Common myeloid progenitor, CD34-positive (primary cell): ENCODE measurements around the gene SLC4A9. TPM values are rescaled to one million over a fixed set of nuclear protein-coding genes. Genes with fewer than 3 reads are reported as not detected.
A peak's percentile ranks its signal among the peaks of the same experiment; 100 is the strongest.

Source experiments
- CTCF ChIA-PET: fragments of 350-600 bp; sonication (Branson Sonifier 250); formaldehyde crosslinking; loops from one replicate; lab custom pipeline; 2021; ENCODE audit warnings: antibody characterized with exemption; lab: Charles Lee
- POLR2A ChIA-PET: fragments of 350-600 bp; sonication (Branson Sonifier 250); formaldehyde crosslinking; loops from one replicate; lab custom pipeline; 2021; ENCODE audit warnings: antibody characterized with exemption; lab: Charles Lee
- DNase-seq, 3 donors: peaks; one replicate each; pipeline versions ENCODE4 v3.0.0 to v3.0.0-alpha.2; 2013
- H3K27ac ChIP-seq, 2 experiments: 1 replicate in 1 of 2; 2 replicates in 1 of 2; pipeline ENCODE4 v1.7.0; 2013; ENCODE audit warnings: inconsistent platforms in 2 of 2, low read length in 2 of 2, mild to moderate bottlenecking in 2 of 2, low read depth in 1 of 2, moderate library complexity in 1 of 2; ENCODE audit not compliant: severe bottlenecking in 2 of 2, insufficient read depth in 1 of 2, poor library complexity in 1 of 2
- H3K27me3 ChIP-seq, 5 experiments: replicated peaks in 2 of 5; 1 replicate in 3 of 5; 2 replicates in 2 of 5; pipeline versions ENCODE4 v1.6.1 to v1.7.0; 2013; ENCODE audit warnings: low read length in 4 of 5, mild to moderate bottlenecking in 2 of 5, moderate library complexity in 2 of 5, inconsistent platforms in 1 of 5; ENCODE audit not compliant: insufficient read depth in 5 of 5, control insufficient read depth in 4 of 5
- H3K36me3 ChIP-seq, 4 experiments: 1 replicate in 2 of 4; 2 replicates in 2 of 4; pipeline versions ENCODE4 v1.6.1 to v1.7.0; 2013; ENCODE audit warnings: low read length in 3 of 4, control low read depth in 1 of 4, mild to moderate bottlenecking in 1 of 4; ENCODE audit not compliant: control insufficient read depth in 4 of 4, insufficient read depth in 4 of 4
- H3K4me1 ChIP-seq, 4 experiments: 1 replicate in 3 of 4; 2 replicates in 1 of 4; pipeline versions ENCODE4 v1.6.1 to v1.7.1; 2013; ENCODE audit warnings: low read length in 3 of 4, mild to moderate bottlenecking in 3 of 4, control low read depth in 1 of 4, inconsistent platforms in 1 of 4, moderate library complexity in 1 of 4; ENCODE audit not compliant: control insufficient read depth in 4 of 4, insufficient read depth in 4 of 4; ENCODE audit errors: control extremely low read depth in 1 of 4
- H3K4me3 ChIP-seq, 7 experiments: 1 replicate in 4 of 7; 2 replicates in 3 of 7; pipeline versions ENCODE4 v1.5.1 to v1.7.0; 2013; ENCODE audit warnings: mild to moderate bottlenecking in 7 of 7, low read length in 6 of 7, moderate library complexity in 6 of 7, inconsistent platforms in 2 of 7, low read depth in 2 of 7, control low read depth in 1 of 7; ENCODE audit not compliant: insufficient read depth in 4 of 7, control insufficient read depth in 1 of 7; ENCODE audit errors: extremely low read depth in 1 of 7
- H3K9me3 ChIP-seq, 5 experiments: 1 replicate in 4 of 5; 2 replicates in 1 of 5; pipeline versions ENCODE4 v1.6.1 to v1.7.1; 2013; ENCODE audit warnings: low read length in 4 of 5, mild to moderate bottlenecking in 2 of 5, inconsistent platforms in 1 of 5, low read depth in 1 of 5, moderate library complexity in 1 of 5; ENCODE audit not compliant: control insufficient read depth in 4 of 5, insufficient read depth in 2 of 5; ENCODE audit errors: control extremely low read depth in 1 of 5
- WGBS: methylation state at CpG from one replicate; pipeline ENCODE4 v1.1.5; 2013; ENCODE audit not compliant: insufficient coverage; 5-methylcytosine and 5-hydroxymethylcytosine counted together
- polyA plus RNA-seq: library from polyadenylated mRNA; unstranded; fragments of 120-200 nt; gene quantifications from one replicate; pipeline ENCODE4 v1.2.1, GENCODE V29; 2013

Gene SLC4A9, protein sequence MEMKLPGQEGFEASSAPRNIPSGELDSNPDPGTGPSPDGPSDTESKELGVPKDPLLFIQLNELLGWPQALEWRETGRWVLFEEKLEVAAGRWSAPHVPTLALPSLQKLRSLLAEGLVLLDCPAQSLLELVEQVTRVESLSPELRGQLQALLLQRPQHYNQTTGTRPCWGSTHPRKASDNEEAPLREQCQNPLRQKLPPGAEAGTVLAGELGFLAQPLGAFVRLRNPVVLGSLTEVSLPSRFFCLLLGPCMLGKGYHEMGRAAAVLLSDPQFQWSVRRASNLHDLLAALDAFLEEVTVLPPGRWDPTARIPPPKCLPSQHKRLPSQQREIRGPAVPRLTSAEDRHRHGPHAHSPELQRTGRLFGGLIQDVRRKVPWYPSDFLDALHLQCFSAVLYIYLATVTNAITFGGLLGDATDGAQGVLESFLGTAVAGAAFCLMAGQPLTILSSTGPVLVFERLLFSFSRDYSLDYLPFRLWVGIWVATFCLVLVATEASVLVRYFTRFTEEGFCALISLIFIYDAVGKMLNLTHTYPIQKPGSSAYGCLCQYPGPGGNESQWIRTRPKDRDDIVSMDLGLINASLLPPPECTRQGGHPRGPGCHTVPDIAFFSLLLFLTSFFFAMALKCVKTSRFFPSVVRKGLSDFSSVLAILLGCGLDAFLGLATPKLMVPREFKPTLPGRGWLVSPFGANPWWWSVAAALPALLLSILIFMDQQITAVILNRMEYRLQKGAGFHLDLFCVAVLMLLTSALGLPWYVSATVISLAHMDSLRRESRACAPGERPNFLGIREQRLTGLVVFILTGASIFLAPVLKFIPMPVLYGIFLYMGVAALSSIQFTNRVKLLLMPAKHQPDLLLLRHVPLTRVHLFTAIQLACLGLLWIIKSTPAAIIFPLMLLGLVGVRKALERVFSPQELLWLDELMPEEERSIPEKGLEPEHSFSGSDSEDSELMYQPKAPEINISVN
- not detected for polyA plus RNA-seq

DNA sequence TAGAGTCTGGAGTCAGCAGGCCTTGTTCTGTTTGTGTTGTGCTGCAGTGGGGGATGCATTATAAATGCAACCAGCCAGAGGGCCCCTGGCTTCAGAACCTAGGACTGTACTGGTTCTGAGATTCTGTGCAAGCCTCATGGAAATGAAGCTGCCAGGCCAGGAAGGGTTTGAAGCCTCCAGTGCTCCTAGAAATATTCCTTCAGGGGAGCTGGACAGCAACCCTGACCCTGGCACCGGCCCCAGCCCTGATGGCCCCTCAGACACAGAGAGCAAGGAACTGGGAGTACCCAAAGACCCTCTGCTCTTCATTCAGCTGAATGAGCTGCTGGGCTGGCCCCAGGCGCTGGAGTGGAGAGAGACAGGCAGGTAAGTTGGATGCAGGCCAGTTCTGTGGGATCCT lies at the start of gene SLC4A9:
Gene SLC4A9, plus strand, starts transcription at position 94 of the 400 bp plus-strand sequence. Its CDS starts 43 bp downstream, at position 137.
- no peak within 1 kb of the TSS for H3K4me3 ChIP-seq

DNA sequence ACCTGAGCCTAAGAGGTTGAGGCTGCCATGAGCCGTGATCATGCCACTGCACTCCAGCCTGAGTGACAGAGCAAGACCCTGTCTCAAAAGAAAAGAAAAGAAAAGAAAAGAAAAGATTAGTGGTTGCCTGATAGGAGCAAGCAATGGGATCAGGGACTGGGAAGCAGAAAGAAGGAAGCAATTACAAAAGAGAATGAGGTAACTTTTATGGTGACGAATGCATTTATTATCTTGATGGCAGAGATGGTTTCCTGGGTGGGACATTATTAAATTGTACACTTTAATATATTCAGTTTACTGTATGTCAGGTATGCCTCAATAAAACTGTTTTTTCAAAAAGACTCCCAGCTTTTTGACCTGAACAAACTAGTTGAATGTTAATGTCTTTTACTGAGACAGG lies 49.6 kb upstream of the SLC4A9 start:
- Histone ChIP-seq H3K27ac (no peak overlapping the region), H3K36me3 (no peaks in the 10 kb centered on the region), H3K27me3 (no peaks in the 10 kb centered on the region), H3K9me3 (no peaks in the 10 kb centered on the region), H3K4me1 (peaks cover 2 to 15% (median 11%) of the 10 kb centered on the region in 4 experiments), H3K4me3 (no peak overlapping the region)
- 100% methylated on average over 1 of the region's 2 CpGs for WGBS
- no peak for DNase-seq
- ChIA-PET CTCF (interaction anchor here (1.1 to 2.2 kb wide), 3 partner anchors 18 to 36 kb away, joined by 3 to 6 read pairs (median 3); partner anchors contain the start of gene HBEGF), POLR2A (no interaction called here)

More for the DNA sequence above, at the start of gene SLC4A9:
- Histone ChIP-seq H3K36me3 (no peaks in the 10 kb centered on the region), H3K27me3 (peaks cover 0 to 3% (median 0%) of the 10 kb centered on the region in 5 experiments), H3K27ac (no peak within 1 kb of the TSS), H3K4me1 (peaks cover 0 to 10% (median 8%) of the 10 kb centered on the region in 4 experiments), H3K9me3 (no peaks in the 10 kb centered on the region)
- 93% methylated on average over 2 of the region's 2 CpGs for WGBS
- POLR2A ChIA-PET = interaction anchor here (0.6 kb wide), 2 partner anchors 16 to 120 kb away, joined by 4 to 5 read pairs; no protein-coding TSS in a partner anchor
- no peak for DNase-seq
- CTCF ChIA-PET = interaction anchor here (0.7 to 4.6 kb wide), 9 partner anchors 8 to 547 kb away, joined by 3 to 69 read pairs (median 3); partner anchors contain the start of gene HBEGF

DNA sequence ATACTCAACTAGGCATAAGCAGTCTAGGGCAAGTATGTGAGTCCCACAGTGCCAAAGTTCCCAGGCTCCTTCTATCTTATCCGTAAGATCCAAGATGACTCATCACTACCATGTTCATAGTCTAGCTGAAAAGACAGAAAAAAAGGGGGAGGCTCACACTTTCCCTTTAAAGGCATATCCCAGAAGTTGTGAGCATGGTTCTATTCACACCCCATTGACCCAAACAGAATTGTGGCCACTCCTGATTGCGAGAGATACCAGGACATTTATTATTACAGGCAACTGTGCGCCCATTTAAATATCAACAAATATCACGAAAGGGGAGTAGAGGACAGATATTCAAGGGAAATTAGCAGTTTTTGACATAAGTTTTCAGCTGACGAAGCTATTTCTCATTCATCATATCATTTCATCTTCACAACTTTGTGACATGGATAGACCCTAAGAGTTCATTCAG lies 49.0 kb upstream of the SLC4A9 start:
- Histone ChIP-seq H3K9me3 (no peaks in the 10 kb centered on the region), H3K36me3 (no peaks in the 10 kb centered on the region), H3K4me3 (no peak overlapping the region), H3K4me1 (peaks cover 2 to 15% (median 11%) of the 10 kb centered on the region in 4 experiments), H3K27ac (no peak overlapping the region), H3K27me3 (no peaks in the 10 kb centered on the region)
- ChIA-PET POLR2A (no interaction called here), CTCF (interaction anchor here (1.0 to 2.2 kb wide), 7 partner anchors 10 to 41 kb away, joined by 3 to 6 read pairs (median 3); partner anchors contain the start of gene HBEGF)
- no peak for DNase-seq
- 92% methylated on average over 2 of the region's 5 CpGs for WGBS

DNA sequence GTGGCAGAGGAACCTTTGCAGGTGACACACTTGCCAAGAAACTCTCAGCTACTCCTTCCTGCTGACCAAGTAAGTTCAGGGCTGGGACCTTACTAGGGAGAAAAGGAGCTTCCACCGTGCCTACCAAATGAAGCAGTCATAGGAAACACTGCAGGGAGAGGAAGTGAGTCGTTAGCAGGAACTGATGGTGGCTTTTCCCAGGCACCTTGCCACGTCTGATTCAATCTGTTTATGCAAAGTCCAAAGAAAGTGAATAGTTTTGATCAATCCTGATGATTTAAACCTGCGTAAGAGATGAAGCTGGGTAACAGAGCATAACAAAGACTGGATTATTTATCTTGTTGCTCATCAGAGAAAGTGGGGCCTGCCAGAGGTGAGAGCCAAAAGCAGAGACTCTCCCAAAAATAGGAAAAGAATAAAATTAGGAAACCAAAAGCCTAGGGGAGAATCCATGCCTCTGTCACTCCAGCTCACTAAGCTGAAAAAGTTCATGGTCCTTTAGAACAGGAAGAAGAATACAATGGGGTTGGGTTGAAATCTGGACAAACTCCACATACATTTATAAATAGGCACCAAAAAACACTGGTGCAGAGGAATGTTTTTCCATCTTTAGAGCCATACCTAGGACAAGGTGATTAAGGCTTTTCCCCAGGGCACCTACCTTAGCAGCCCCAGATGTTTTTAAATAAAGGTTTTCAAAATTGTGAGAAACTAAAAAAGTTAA lies 47.8 kb upstream of the SLC4A9 start:
- Histone ChIP-seq H3K4me1 (peaks cover 2 to 15% (median 11%) of the 10 kb centered on the region in 4 experiments), H3K36me3 (no peaks in the 10 kb centered on the region), H3K4me3 (peak overlapping the region in 3 of 7 experiments; percentile 7 to 26 (median 19)), H3K27me3 (no peaks in the 10 kb centered on the region), H3K27ac (no peak overlapping the region), H3K9me3 (no peaks in the 10 kb centered on the region)
- 8% methylated on average over 4 of the region's 4 CpGs for WGBS
- peak; percentile 18 to 30 (median 28) for DNase-seq
- ChIA-PET POLR2A (no interaction called here), CTCF (interaction anchor here (1.0 to 2.2 kb wide), 6 partner anchors 12 to 88 kb away, joined by 3 to 6 read pairs (median 4); no protein-coding TSS in a partner anchor)

DNA sequence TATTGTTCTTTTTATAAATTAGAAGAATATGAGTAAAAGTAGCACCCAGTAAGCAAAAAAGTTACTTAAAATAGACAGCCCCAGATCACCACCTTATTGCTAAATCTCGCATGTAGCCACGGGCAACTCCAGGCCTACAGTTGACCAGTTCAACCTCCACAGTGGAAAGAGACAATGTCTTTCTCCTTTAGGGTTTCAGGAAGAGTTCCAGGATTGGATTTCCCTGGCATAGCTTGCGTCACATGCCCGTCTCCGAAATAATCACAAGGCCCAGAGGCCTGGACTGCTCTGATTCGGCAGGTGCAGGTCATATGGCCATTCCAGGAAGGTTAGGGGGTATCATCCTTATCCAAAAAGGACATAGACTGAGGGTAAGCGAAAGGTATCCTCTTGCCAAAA lies 47.2 kb upstream of the SLC4A9 start:
- POLR2A ChIA-PET = no interaction called here
- Histone ChIP-seq H3K4me3 (no peak overlapping the region), H3K4me1 (peaks cover 2 to 15% (median 11%) of the 10 kb centered on the region in 4 experiments), H3K9me3 (no peaks in the 10 kb centered on the region), H3K27ac (no peak overlapping the region), H3K27me3 (no peaks in the 10 kb centered on the region), H3K36me3 (no peaks in the 10 kb centered on the region)
- WGBS = 96% methylated on average over 6 of the region's 7 CpGs
- CTCF ChIA-PET = interaction anchor here (1.3 to 1.8 kb wide), 4 partner anchors 11 to 89 kb away, joined by 3 to 4 read pairs (median 4); no protein-coding TSS in a partner anchor
- no peak for DNase-seq

DNA sequence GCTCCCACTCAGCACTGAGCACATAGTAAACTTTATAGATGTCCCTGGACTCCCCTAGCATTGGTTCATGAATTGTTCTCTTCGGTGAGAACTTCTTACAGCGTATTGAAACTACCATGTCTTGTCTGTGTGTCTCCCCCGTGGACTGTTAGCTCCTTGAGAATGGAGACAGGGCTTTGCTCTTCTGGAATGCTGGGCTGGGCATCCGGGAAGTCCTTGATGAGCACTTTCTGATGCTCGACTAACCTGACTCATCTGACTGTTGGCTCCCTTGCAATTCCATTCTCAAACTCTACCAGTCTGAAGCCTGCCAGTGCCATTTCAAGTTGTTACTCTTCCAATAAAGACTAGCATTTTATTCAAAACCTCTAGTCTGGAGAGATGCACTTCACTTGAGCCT lies 42.1 kb upstream of the SLC4A9 start:
- POLR2A ChIA-PET = no interaction called here
- Histone ChIP-seq H3K36me3 (no peaks in the 10 kb centered on the region), H3K9me3 (no peaks in the 10 kb centered on the region), H3K4me1 (peaks cover 0 to 16% (median under 1%) of the 10 kb centered on the region in 4 experiments), H3K4me3 (no peak overlapping the region), H3K27ac (no peak overlapping the region), H3K27me3 (no peaks in the 10 kb centered on the region)
- WGBS = 100% methylated on average over 5 of the region's 5 CpGs
- CTCF ChIA-PET = interaction anchor here (1.0 to 1.3 kb wide), 3 partner anchors 24 to 28 kb away, joined by 3 to 4 read pairs (median 3); no protein-coding TSS in a partner anchor
- DNase-seq = no peak
